GM23248 (cell line): ENCODE data around the gene EPGN.

Experiments used
- EZH2 ChIP-seq: fragments of 200-600 bp; sonication (generic); IDR thresholded peaks from 2 replicates; pipeline ENCODE4 v1.6.1; 2018; ENCODE audit warnings: antibody characterized with exemption, mild to moderate bottlenecking; ENCODE audit not compliant: insufficient read depth, poor library complexity, severe bottlenecking
- EZH2phosphoT487 ChIP-seq: fragments of 200-600 bp; sonication (generic); IDR thresholded peaks from 2 replicates; pipeline ENCODE4 v1.6.1; 2018; ENCODE audit warnings: antibody characterized with exemption, moderate library complexity, mild to moderate bottlenecking, low read depth; ENCODE audit not compliant: insufficient read depth

- TF ChIP-seq EZH2 = no peak
- no peak for TF ChIP-seq EZH2phosphoT487
Measured at GRCh38 chr4:74268643-74269042, 39.6 kb upstream of the EPGN start.
